ENCODE measurements around the gene KDM2A.
A peak's percentile ranks its signal among the peaks of the same experiment; 100 is the strongest.

Gene KDM2A

DNA sequence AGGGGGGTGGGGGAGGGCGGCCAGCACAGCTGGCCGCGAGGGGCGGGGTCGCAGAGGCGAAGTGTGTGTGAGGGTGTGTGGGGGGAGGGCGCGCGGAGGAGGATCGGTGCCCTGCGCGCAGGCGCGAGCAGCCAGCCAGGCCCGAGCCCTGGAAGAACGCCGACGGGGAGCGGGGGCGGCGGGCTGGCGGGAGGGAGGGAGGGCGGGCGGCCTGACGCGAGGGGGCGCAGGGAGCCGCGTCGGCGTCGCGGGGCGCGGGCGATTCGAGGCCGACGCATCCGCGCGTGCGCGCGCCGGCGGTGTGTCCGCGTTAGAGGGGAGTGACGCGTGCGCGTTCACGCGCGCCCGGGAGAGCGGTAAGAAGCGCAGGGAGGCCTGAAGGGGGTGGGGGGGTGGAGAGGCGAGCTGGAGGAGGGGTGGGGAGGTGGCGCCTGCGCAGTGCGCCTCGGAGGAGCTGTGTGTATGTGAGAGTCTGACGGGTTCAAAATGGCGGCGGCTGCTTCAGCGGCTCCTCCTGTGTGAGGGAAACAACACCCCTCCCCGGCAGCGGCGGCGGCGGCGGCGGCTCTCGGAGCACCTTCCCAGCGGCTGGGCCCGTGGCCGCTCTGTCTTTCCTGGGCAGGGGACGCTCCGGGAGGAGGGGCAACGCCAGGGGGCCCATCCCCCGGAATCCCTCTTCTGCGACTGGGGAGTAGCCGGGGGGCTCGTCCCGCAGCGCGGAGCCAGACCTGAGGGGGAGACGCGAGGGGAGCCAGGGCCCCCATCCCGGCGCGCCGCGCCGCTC lies at the start of gene KDM2A:
KDM2A (plus strand) TSS at position 463 of the 784 bp plus-strand sequence. CDS start 2,054 bp downstream, outside the sequence.
- peak; percentile 95 for DNase-seq

DNA sequence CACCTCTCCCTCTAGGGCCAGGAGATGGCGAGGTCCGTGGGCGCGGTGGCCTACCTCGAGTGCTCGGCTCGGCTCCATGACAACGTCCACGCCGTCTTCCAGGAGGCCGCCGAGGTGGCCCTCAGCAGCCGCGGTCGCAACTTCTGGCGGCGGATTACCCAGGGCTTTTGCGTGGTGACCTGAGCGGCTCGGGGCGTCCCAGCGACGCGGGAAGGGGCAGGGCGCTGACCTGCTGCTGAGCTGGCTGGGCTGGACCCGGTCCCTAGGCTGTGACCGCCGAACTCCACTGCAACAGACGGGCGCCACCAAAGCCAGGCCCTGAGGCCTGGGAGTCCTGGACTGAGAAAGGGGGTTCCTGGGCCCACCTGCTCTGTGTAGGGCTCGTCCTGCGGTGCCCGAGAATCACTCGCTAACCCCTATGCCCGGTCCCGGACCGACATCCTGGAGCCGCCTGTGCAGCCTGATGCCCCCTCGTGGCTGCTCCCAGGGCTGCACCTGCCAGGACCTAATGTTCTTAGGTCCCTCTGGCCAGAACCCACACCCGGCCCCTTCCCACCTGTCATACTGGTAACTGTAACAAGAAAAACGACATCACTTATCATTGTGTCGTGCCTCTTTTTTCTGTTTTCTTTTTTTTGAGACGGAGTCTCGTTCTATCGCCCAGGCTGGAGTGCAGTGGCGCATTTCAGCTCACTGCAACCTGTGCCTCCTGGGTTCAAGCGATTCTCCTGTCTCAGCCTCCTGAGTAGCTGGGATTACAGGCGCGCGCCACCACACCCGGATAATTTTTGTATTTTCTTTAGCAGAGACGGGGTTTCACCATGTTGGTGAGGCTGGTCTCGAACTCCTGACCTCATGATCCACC lies 47.4 kb upstream of the KDM2A start:
- DNase-seq: peak; percentile 81

DNA sequence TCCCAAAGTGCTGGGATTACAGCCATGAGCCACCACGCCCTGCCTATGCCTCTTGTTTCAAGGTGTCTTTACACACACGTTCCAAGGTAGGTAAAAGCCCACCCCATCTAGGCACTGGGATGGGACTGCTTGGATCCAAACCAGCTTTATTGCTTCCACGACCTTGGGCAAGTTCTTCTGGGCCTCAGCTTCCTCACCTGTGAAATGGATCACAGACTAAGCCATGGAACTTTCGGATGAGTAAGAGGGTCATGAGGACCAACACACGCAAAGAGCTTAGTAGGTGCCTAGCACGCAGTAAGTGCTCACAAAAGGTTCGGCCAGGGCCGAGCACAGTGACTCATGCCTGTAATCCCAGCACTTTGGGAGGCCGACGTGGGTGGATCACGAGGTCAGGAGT lies 46.8 kb upstream of the KDM2A start:
- no peak for DNase-seq

DNA sequence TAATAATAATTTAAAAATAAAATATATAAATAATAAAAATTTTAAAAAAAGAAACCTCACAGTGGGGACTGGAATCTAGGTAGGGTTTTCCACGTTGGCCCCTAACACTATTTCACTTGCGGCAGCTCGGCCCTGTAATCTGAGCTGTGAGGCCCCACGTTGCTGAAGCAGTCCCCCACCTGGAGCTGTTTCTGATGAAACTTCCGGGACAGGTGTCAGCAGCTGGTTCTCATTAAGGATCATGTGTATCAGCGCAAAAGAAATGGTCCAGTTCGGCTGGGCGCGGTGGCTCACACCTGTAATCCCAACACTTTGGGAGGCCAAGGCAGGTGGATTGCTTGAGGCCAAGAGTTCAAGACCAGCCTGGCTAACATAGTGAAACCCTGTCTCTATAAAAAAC lies 45.2 kb upstream of the KDM2A start:
- no peak for DNase-seq

DNA sequence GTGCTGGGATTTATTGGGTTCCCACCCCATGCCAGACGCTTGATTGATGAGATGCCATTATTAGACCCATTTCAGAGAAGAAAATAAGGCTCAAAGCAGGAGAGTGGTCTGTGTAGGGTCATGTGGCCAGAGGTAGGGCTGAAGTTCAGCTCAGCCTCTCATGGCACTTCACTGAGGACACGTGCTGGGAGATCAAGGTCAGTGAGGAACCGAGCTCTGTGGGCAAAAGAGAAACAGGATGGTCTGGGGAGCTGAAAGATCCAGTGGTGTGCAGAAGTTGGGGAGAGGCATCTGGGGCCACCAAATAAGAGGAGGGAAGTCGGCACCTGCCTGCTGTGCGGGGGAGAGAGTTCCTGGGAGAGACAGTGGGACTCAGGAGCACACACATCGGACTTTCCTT lies 42.9 kb upstream of the KDM2A start:
- no peak for DNase-seq

DNA sequence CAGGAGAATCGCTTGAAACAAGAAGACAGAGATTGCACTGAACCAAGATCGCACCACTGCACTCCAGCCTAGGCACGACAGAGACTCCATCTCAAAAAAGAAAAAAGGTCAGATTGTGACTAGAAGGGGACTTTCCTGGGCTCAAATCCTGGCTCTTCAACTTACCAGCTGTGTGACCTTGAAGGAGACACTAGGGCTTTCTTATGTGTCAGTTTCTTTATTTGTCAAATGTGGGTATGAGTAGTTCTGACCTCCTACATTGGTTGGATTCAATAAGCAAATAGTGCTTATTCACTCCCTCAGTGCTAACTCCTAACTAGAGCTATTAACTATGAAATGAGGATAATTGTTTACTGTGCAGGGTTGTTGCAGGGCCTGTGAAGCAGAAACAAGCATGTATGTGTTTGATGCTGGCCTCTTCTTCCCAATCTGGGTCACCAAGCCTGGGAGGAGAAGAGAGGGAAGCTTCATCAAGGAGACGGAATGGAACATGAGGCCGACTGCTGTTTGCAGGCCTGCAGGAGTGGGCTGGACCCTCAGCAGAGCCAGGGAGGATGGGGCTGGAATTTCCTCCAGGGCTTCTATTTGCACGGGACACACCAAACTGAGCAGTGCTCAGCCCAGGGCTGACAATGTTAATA lies 39.9 kb upstream of the KDM2A start:
- DNase-seq: no peak

DNA sequence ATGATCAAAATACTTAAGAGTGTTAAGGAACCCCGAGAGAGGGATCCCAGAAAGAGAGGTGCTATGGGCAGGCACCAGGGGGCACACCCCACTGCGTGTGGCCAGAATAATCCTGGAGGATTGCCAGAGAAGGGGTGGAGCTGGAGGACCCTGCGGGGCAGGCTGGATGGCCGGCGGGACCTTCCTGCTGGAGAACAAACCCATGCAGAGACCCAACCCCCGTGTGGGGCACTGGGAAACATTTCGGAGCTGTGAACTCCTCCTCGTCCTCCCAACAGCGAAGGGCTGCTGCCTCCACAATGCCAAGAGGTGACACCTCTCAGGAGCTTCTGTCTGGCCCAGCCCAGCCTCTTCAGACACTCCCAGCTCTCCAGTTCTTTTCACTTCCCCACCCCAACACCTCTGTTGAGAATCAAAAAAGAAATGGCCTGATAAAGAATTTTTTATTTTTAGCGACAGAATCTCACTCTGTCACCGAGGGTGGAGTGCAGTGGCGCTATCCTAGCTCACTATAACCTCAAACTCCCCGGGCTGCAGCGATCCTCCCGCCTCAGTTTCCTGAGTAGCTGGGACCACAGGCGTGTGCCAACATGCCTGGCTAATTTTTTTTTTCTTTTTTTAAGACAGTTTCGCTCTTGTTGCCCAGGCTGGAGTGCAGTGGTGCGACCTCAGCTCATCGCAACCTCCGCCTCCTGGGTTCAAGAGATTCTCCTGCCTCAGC lies 36.8 kb upstream of the KDM2A start:
- no peak for DNase-seq

DNA sequence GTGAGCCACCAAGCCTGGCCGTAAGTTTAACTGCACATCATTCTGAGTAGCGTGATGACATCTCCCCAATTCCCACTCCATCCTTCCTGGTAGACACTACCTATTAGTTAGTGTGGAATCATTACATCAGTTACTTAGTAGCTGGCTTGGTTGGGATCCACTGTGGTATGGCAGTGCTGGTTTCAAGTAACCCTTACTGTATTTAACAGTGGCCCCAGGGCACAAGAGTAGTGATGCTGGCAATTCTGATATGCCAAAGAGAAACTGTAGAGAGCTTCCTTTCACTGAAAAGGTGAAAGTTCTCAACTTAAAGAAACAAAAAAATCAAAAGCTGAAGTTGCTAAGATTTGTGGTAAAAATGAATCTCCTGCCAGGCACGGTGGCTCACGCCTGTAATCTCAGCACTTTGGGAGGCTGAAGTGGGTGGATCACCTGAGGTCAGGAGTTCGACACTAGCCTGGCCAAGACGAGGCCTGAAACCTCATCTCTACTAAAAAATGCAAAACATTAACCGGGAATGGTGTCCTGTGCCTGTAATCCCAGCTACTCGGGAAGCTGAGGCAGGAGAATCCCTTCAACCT lies 35.2 kb upstream of the KDM2A start:
- no peak for DNase-seq

DNA sequence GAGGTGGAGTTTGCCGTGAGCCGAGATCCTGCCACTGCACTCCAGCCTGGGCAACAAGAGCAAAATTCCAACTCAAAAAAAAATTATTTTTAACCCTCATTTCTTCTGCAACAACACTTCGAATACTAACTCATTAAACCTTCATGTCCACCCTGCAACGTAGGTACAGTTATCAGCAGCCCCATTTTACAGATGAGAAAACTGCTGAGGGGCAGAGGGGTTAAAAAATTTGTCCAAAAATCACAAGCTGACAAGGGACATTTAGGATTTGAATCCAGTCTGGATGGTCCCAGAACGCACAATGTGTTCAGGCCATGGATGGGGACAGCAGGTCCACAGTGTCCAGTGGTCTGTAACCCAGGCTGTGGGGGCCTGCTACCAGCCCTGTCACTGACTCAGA lies 33.4 kb upstream of the KDM2A start:
- no peak for DNase-seq

DNA sequence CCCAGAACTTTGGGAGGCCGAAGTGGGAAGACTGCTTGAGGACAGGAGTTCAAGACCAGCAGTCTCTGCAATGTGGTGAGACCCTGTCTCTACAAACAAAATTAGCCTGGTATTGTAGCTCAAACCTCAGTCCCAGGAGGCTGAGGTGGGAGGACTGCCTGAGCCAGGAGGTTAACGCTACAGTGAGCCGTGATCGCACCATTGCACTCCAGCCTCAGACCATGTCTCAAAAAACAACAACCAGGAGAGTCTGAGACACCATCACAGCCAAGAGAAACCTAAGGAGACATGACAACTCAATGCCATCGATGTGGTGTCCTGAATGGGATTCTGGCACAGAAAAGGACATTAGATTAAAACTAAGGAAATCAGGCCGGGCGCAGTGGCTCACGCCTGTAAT lies 28.3 kb upstream of the KDM2A start:
- no peak for DNase-seq

DNA sequence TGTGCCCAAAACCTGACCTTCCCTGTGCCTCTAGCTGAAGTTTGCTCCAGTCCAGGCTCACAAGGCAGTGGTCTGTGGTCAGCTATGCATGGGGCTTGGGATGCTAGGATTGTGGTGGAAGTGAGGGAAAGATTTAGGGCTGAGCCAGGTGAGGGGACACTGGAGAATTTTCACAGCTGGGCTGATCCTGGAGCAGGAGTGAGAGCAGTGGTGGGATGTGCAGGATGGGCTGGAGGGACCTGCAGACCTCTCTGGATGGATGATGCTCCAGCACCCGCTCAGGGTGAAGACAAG lies 23.9 kb upstream of the KDM2A start:
- DNase-seq: no peak

DNA sequence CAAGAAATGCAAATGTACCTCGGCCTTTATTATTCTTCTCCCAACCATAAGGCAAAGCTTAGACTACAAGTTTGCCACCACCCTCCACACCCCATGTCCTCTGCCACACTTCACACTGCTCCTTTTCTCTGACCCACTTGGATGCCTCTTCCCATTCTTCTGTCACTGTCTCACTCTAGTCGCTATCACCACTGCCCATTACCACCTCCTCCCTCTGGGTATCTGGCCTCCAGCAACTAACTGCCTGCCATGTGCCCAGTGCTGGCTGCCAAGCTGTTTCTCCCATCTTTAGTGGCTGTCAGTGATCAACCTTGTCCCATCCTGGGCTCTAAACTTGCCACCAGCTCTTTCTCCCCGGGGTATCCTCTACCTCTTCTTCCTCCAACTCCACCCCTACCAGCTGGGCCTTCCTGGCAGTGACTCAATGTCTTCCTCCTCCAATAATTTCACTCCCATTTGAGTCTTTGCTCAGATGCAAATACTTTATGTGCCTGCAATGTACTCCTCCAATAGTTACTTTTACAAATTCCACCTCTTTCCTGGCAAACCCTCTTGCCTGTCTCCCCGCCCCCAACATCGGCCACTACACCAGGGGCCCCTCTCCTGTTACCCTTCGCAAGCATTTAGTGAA lies 20.1 kb upstream of the KDM2A start:
- DNase-seq: no peak

DNA sequence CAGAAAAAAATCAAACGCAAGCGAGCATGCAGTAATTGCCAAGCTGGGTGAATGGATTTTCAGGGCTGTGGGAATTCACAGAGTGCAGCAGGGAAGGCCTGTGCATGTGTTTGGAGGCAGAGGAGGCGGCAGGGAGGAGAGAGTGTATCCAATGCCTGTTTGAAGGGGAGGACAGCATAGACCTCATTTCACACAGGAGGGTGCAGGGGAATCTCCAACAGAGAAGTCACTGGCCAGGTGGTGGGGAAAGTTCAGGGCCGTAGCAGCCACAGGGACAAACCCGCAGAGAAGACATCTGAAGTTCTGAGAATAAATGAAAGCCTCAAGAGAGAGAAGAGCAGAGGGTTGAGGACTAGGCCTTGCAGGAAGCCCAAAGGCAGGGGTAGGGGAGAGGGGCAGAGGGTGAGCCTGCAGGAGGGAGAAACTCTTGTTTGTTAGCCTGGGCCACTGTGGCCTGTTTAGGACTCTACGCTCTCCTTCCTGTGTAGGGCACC lies 19.2 kb upstream of the KDM2A start:
- no peak for DNase-seq

DNA sequence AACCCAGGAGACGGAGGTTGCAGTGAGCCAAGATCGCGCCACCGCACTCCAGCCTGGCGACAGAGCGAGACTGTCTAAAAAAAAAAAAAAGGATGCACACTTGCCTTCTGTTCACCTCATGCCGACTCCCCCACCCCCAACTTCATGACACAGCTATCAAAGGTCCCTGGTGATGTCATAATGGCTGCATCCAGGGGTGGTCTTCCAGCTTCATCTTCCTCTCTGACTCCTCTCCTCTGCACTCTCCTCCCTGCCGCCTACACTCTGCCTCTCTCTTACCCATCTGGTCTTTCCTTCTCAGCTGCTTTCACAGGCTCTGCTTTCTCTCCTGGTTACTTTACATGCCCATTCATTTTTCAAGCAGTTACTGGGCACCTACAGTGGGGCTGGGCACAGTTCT lies 16.4 kb upstream of the KDM2A start:
- no peak for DNase-seq

DNA sequence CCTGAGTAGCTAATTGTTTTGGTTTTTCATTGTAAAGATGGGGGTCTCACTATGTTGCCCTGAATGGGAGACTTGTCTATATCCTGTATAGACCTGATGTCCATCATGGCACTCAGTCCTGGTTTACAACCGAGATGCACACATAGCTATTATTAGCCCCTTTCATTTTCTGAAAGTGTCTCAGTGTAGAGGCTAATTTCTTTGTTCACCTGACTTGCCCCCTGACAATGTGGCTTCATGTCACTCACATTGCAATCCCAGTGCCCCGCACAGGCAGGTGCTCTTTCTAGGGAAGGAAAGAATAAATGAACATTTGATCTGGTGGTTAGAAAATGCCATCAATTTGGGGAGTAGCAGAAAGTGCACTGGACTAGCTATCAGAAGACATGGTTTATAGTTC lies 13.1 kb upstream of the KDM2A start:
- no peak for DNase-seq

DNA sequence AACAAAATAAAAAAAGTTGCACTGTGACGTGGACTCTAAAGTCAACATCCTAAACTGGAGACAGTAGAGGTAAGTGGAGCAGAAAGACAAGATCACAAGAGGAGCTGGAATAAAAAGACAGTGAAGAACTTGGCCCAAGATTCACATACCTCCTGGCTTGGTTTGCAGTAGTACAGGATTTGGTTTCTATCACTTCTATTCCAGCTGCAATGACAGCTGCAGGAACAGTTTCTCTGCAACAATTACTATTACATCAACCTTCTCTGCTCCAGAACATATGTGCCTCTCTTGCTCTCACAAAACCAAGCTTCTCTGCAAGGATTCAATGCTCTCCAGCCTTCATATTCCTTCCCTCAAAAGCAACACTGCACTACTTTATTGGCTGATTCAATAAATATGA lies 7.8 kb upstream of the KDM2A start:
- no peak for DNase-seq

DNA sequence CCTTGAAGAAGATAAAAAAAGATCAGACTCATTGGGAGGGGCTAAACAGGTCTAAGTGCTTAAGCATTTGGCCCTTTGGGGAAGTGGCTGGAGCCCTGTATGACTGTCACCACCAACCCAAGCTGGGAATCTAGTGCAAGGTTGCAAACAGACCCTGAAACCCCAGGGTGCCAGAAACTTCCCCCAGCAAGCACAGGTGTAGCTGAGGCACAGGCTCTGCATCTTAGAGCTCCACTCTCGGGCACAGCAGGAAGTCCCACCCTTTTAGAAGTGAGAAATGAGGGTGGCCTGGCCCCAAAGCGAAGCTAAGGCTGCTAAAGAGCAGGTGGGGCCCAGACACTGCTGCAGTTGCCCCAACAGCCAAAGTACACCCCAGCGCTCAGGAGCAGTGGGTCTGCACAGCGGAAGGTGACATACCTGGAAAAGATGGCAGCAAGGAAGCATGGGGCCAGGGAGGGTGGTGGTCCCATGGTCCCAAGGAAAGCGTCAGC lies 5.8 kb upstream of the KDM2A start:
- no peak for DNase-seq

DNA sequence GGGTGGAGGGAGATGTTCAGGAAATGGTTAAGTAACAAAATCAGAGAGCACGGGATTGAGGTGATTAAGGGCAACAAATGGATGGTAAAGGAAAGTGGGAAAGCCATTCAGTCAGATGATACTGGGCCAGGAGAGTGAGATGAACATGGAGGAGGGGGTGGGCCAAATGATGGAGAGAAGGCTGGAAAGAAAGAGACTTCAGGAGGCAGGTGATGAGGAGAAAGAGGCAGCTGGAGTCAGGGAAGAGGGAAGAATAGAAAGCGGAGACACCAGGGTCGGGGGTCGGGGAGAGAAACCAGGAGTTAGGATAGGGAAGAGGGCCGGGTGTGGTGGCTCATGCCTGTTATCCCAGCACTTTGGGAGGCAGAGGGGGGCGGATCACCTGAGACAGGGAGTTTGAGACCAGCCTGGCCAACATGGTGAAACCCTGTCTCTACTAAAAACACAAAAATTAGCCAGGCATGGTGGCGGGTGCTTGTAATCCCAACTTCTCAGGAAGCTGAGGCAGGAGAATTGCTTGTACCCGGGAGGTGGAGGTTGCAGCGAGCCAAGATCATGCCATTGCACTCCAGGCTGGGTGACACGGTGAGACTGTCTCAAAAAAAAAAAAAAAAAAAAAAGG lies 4.7 kb upstream of the KDM2A start:
- DNase-seq: no peak

DNA sequence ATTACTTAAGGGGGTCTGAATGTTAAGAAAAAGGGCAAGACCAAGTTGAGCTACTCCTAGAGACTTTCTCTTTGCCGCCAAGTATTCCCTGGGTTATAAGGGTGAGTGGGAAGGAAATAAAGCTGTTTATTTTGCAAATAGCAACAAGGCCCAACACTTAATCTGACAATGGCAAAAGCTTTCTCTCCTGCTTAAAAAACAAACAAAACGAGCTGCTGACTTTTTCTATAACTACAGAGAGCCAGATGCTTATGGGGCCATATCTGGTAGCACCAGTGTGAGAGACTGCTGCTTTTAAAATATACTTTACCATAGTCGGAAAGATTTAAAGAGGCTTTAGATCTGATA lies 2.3 kb upstream of the KDM2A start:
- no peak for DNase-seq

DNA sequence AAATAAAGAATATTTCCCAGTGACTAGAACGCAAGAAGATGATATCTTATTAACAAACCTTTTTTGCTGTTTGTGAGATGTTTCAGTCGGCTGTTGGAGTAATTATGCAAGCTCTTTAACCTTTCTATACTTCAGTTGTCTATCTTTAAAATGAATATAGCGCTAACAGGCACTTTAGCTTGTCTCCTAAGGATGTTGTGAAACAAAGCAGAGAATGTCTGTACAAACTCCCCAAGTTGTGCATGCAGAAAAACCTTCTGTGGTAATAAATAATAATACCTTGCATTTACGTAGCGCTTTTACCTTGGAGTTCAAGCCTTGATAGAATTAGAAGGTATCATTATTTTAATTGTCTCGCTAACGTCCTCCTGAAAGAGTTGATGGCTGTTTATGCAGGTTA lies 1.9 kb upstream of the KDM2A start:
- DNase-seq: no peak

DNA sequence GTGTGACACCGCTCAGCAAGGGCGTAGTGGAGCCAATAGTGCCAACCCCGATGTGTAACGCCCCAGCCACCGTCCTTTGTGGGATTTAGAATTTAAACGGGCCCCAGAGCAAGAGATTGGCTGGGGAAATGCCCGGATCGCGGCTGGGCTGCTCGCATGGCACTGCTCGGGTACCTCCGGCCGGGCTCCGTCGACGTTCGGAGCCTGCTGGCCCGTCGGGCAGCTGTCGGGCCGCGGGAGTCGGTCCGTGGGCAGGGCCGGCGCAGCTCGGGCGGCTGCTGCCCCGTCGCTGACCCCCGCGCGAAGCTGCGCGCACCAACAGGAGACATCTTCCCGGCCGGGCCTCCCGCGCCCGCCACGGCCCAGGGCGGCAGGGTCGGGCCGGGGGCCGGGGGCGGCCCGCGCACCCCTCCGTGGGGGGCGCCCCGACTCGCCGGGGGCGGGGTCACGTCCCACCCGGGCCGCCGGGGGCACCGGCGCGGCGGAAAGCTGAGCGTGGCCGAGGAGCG lies 1.3 kb upstream of the KDM2A start:
- peak; percentile 59 for DNase-seq

All from activated CD4-positive, CD25-positive, alpha-beta regulatory T cell treated with anti-CD3 and anti-CD28 coated beads, Interleukin-2, amount 50 U/mL, for 72 hours (primary cell).